ENCODE results near the gene CDKN1A.
"Not testable (repeated sequence)": the region's sequence is repeated elsewhere in the genome, so short reads cannot be mapped to it uniquely, and the experiment has no call there.

The CDKN1A gene

DNA sequence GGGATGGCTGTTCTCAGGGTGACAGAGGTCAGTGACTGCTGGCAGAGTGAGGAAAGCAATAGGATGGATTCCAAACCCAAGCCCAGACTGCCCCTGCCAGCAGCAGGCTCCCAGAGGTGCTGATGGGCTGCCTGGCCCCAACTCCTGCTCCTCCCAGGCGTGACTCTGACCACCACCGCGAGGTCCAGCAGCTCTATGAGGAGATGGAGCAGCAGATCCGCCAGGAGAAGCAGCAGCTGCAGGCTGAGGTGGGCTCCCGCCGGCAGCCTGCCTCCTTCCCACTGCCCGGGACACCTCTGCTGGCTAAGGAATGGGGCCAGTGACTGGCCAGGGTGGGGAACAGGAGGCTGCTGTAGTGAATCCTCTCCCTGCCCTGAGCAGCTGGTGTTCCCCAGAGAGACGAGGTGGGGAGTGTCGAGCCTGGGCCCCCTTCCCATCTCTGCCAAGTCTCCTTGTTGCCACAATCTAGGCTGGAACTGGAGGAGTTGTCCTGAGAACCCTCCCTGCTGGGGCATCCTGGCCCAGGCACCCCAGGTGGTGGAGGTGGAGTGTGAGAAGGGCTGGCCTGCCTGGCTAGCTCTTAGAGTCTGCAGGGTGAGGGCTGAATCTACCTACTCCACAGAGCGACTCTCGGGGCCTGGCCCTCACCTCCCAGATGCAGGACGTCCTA, 39.5 kb downstream of the CDKN1A start:
- ATAC-seq (replicated peaks), result no peak
- peak overlapping the region; percentile 30 to 49 for H3K27ac Mint-ChIP-seq
- peaks cover 3% of the 10 kb centered on the region for H3K36me3 Mint-ChIP-seq (ENCODE audit: insufficient read depth)
- H3K9me3 Mint-ChIP-seq, result no peaks in the 10 kb centered on the region
- H3K27me3 Mint-ChIP-seq, result no peaks in the 10 kb centered on the region
- peaks cover 0 to 5% of the 10 kb centered on the region in 2 donors for H3K4me1 Mint-ChIP-seq (ENCODE audit: low read depth in 2 of 2)
- no peak for DNase-seq
- no peak overlapping the region for H3K4me3 Mint-ChIP-seq

DNA sequence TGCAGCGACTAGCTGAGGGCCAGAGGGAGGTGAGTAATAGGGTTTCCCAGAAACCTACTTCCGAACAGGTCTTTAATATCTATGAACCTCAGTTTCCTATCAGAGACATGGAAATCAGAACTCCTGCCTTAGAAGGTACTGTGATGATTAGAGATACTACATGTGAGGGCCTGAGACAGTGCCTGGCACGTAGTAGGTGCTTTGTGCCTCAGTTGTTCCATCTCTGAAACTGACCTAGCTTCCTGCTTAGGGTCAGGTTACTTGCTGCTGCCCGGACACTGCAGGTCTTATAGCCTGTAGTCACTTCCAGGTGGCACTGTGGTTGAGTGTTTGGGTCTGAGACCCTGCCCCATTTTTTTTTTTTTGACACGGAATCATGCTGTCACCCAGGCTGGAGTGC, 40.0 kb downstream of the CDKN1A start:
- ATAC-seq (replicated peaks) (no peak), DNase-seq (no peak)
- no peaks in the 10 kb centered on the region for H3K27me3 Mint-ChIP-seq
- H3K36me3 Mint-ChIP-seq (ENCODE audit: insufficient read depth), result peaks cover 3% of the 10 kb centered on the region
- peak overlapping the region in 1 of 2 donors; percentile 30 for H3K27ac Mint-ChIP-seq
- peaks cover 0 to 5% of the 10 kb centered on the region in 2 donors for H3K4me1 Mint-ChIP-seq (ENCODE audit: low read depth in 2 of 2)
- H3K9me3 Mint-ChIP-seq, result no peaks in the 10 kb centered on the region
- H3K4me3 Mint-ChIP-seq, result no peak overlapping the region

DNA sequence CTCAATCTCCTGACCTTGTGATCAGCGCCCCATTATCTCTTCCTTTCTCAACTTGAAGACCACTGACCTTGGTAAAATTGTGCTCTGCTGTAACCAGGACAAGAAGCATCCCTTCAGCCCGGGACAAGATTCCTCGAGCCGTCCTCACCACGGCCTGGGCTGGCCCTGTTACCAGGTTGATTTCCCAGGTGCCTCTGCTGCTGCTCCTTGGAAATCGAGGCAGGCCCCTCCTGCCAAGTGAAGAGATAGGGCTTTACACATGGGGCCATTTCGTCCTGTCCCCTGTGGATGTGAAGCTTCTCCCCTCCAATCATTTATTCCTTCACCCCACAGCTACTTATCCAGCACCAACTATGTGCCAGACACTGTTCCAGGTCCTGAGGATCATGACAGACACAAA, 40.6 kb downstream of the CDKN1A start:
- ATAC-seq (replicated peaks), result no peak

DNA sequence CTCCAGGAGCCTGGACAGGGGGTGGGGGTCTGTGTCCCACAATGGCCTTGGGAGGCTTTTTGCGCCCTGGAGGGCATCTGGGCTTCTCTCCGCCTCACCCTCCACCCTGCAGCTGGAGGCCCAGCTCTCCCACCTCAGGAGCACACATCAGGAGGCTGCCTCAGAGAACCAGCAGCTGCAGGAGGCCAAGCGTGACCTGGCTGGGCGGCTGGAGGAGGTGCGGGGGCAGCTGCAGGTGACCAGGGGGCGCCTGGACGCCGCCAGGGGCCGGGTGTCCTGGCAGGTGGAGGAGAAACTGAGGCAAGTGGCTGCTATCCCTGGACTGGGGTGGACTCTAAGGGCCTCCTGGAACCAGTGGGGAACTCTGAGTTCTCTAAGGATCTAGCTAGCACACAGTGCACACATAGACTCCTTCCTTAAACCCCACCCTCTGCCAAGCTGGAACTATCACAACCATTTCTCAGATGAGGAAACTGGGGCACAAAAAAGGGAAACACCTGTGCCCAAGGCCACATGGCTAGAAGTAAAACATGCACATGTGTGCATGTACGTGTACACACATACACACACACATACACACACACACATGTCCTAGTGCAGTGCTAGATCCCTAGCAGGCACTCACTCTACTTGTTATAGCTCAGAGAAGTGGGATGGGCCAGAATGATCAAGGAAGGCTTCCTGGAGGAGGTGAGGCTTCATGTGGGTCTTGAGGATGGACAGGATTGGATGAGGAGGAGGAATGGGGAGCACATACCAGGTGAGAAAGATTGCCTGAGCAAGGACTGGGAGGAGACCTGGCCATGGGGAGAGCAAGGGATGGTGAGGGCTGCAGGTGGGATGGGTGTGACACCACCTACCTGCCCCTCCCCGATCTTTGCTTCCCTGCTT, 42.0 kb downstream of the CDKN1A start:
- Mint-ChIP-seq H3K36me3 (ENCODE audit: insufficient read depth) (peaks cover 3% of the 10 kb centered on the region), H3K27ac (no peak overlapping the region), H3K4me1 (ENCODE audit: low read depth in 2 of 2) (peaks cover 0 to 15% of the 10 kb centered on the region in 2 donors), H3K9me3 (no peaks in the 10 kb centered on the region), H3K27me3 (no peaks in the 10 kb centered on the region), H3K4me3 (no peak overlapping the region)
- ATAC-seq (replicated peaks) (no peak), DNase-seq (no peak)

More for the DNA sequence above, 40.6 kb downstream of the CDKN1A start:
- Mint-ChIP-seq H3K36me3 (ENCODE audit: insufficient read depth) (peaks cover 3% of the 10 kb centered on the region), H3K9me3 (no peaks in the 10 kb centered on the region), H3K27ac (no peak overlapping the region), H3K27me3 (no peaks in the 10 kb centered on the region), H3K4me1 (ENCODE audit: low read depth in 2 of 2) (peaks cover 0 to 5% of the 10 kb centered on the region in 2 donors), H3K4me3 (no peak overlapping the region)
- DNase-seq, result no peak

DNA sequence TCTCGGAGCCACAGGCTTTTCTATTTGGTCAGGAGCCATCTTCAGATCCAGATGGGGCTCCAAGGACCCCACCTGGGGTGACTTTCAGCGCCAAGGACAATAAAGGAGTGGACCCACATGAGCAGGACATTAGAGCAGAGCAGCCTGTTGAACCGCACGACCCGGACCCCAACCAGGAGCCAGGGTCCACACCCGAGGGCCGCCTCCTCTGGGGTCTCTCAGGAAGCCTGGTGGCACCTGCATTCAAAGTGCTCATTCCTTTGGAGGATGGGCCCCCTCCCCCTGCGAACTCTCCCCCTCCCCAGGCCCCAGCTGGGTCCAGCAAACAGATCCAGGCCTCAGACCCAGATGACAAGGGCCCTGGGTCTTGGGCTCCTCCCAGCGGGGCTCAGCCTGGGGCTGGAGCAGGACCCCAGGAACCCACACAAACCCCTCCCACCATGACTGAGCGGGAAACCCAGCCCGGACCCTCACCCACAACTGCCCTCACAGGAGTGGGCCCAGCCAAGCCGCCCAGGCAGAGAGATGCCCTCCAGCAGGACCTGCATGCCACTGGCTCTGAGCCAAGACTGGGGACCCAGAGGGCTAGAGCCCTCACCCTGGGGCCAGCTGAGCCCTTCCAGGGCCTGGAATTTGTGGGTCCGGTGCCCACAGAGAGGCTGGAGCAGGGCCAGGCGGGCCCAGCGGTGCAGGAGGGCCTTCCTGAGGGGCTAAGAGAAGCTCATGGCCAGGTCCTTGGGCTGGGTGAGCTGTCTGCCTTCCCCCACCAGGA, 43.0 kb downstream of the CDKN1A start:
- Mint-ChIP-seq H3K4me3 (no peak overlapping the region), H3K36me3 (ENCODE audit: insufficient read depth) (peaks cover 3% of the 10 kb centered on the region), H3K27ac (no peak overlapping the region), H3K4me1 (ENCODE audit: low read depth in 2 of 2) (peaks cover 0 to 15% of the 10 kb centered on the region in 2 donors), H3K9me3 (no peaks in the 10 kb centered on the region), H3K27me3 (no peaks in the 10 kb centered on the region)
- ATAC-seq (replicated peaks), result no peak
- no peak for DNase-seq

DNA sequence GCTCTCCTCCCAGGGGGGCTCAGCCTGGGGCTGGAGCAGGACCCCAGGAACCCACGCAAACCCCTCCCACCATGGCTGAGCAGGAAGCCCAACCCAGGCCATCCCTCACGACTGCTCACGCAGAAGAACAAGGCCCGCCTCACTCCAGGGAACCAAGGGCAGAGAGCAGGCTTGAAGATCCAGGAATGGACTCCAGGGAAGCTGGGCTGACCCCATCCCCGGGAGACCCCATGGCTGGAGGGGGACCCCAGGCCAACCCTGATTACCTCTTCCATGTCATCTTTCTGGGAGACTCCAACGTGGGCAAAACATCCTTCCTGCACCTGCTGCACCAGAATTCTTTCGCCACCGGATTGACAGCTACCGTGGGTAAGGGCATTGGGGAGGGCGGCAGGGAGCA, 43.9 kb downstream of the CDKN1A start:
- Mint-ChIP-seq H3K36me3 (ENCODE audit: insufficient read depth) (peaks cover 3% of the 10 kb centered on the region), H3K27ac (peak overlapping the region in 1 of 2 donors; percentile 13), H3K27me3 (no peaks in the 10 kb centered on the region), H3K4me1 (ENCODE audit: low read depth in 2 of 2) (peaks cover 2 to 17% of the 10 kb centered on the region in 2 donors), H3K9me3 (no peaks in the 10 kb centered on the region), H3K4me3 (no peak overlapping the region)
- DNase-seq (no peak), ATAC-seq (replicated peaks) (no peak)

DNA sequence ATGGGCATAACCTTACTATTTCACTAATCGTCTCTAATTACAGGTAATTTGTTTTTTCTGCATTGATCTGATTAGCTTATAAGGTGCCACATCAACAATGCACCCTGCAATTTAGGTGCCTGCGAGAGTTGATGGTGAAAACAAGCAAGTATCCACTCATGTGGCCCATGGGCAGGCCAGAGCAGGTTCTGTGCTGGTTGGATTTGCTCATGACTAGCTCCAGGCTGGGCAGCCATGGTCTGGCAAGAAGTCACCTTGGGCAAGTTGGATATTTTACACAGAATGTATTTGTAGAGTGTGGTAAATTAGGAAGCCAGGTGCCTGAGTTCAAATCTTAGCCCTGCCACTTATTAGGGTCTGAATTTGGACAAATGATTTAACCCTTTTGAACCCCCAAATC, 44.4 kb downstream of the CDKN1A start:
- H3K36me3 Mint-ChIP-seq (ENCODE audit: insufficient read depth), result peaks cover 3% of the 10 kb centered on the region
- no peaks in the 10 kb centered on the region for H3K27me3 Mint-ChIP-seq
- H3K4me3 Mint-ChIP-seq, result no peak overlapping the region
- peaks cover 7 to 21% of the 10 kb centered on the region in 2 donors for H3K4me1 Mint-ChIP-seq (ENCODE audit: low read depth in 2 of 2)
- DNase-seq, result no peak
- ATAC-seq (replicated peaks), result no peak
- H3K9me3 Mint-ChIP-seq, result no peaks in the 10 kb centered on the region
- peak overlapping the region in 1 of 2 donors; percentile 13 for H3K27ac Mint-ChIP-seq

DNA sequence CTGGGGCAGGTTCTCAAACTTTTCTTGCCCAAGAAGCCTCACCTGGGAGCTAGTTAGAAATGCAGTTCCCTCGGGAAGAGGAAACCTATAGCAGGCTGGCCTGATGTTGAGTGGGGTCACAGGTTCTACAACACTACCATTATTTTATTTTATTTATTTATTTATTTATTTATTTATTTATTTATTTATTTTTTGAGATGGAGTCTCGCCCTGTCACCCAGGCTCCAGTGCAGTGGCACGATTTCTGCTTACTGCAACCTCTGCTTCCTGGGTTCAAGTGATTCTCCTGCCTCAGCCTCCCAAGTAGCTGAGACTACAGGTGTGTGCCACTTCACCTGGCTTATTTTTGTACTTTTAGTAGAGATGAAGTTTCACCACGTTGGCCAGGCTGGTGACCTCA, 45.5 kb downstream of the CDKN1A start:
- DNase-seq; H3K36me3 Mint-ChIP-seq (ENCODE audit: insufficient read depth); H3K9me3 Mint-ChIP-seq; H3K27ac Mint-ChIP-seq; ATAC-seq (replicated peaks); H3K4me3 Mint-ChIP-seq; H3K27me3 Mint-ChIP-seq: not testable (repeated sequence)
- peaks cover 13 to 25% of the 10 kb centered on the region in 2 donors for H3K4me1 Mint-ChIP-seq (ENCODE audit: low read depth in 2 of 2)

DNA sequence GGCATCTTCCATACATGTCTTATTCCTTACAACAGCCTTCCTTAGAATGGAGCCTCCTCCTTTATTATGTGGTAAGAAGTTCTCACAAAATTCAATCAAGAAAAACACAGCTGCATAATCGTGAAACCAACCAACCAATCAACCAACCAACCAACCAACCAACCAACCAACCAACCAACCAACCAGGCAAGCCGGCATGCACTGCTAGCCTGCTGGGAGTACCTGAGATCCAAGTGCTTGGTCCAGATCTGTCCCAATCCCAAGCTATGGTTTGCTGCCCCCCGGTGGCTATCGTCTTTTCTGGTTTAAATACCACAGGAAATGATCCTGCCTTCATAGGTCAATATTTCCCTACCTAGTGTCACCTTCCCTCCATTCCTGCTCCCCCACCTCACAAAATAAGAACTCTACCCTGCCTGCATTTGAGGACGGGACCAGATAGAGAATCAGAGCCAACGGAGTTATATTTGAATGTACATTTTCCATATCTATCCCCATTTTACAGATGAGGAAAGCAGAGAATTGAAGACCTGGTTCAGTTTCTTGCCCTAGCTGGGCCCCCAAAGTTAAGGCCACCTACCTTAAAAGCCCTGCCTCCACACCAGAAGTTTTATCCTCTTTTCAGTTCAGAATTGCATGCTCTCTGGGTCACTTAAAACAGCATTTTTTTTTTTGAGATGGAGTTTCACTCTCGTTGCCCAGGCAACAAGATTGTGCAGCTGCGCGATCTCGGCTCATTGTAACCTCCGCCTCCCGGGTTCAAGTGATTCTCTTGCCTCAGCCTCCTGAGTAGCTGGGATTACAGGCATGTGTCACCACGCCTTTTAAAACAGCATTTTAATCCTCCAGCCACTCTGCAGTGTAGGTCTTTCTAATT, 46.2 kb downstream of the CDKN1A start:
- DNase-seq (peak in 2 of 3 experiments; percentile 15 to 18), ATAC-seq (replicated peaks) (no peak)
- no peak overlapping the region for H3K27ac Mint-ChIP-seq
- no peak overlapping the region for H3K4me3 Mint-ChIP-seq
- H3K4me1 Mint-ChIP-seq (ENCODE audit: low read depth in 2 of 2), result peaks cover 13 to 21% of the 10 kb centered on the region in 2 donors
- no peaks in the 10 kb centered on the region for H3K9me3 Mint-ChIP-seq
- H3K27me3 Mint-ChIP-seq, result no peaks in the 10 kb centered on the region
- peaks cover 3% of the 10 kb centered on the region for H3K36me3 Mint-ChIP-seq (ENCODE audit: insufficient read depth)

DNA sequence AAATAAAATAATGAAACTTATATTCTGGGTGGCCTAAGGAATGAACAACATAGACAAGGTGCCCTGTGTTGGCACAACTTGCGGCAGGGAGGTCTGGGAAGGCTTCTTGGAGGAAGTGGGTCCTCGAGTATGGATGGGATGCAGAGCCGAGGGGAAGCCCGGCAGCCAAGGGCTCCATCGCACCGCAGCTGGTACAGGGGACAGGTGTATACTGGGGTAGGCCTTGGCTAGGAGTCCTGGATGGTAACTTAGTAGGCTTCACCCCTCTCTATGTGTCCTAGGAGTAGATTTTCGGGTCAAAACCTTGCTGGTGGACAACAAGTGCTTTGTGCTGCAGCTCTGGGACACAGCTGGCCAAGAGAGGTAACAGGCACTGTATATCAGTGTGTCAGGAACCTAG, 47.1 kb downstream of the CDKN1A start:
- Mint-ChIP-seq H3K4me3 (no peak overlapping the region), H3K36me3 (ENCODE audit: insufficient read depth) (peaks cover 3% of the 10 kb centered on the region), H3K9me3 (no peaks in the 10 kb centered on the region), H3K27me3 (no peaks in the 10 kb centered on the region), H3K4me1 (ENCODE audit: low read depth in 2 of 2) (peaks cover 13 to 21% of the 10 kb centered on the region in 2 donors), H3K27ac (no peak overlapping the region)
- ATAC-seq (replicated peaks) (no peak), DNase-seq (no peak)

DNA sequence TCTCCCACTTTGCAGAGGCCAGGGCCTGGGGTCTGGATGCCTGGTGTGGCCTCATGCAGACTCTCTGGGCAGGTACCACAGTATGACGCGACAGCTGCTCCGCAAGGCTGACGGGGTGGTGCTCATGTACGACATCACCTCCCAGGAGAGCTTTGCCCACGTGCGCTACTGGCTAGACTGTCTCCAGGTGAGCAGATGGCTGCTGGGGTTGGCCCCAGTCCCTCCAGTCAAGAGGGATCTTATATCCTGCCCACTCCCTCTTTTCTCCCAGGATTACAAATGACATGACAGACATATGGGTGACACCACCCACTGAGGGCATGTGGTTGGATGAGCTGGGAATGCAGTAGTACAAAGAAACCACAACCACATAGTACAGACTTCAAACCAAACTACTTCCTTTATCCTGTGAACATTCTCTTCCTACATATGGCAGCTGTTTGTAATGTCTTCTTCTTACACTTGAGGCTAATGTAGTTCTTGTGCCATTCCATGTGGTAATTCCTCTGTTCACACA, 49.0 kb downstream of the CDKN1A start:
- Mint-ChIP-seq H3K4me1 (ENCODE audit: low read depth in 2 of 2) (peaks cover 13 to 21% of the 10 kb centered on the region in 2 donors), H3K9me3 (no peaks in the 10 kb centered on the region), H3K4me3 (no peak overlapping the region), H3K27ac (peak overlapping the region in 1 of 2 donors; percentile 41), H3K36me3 (ENCODE audit: insufficient read depth) (no peaks in the 10 kb centered on the region), H3K27me3 (no peaks in the 10 kb centered on the region)
- ATAC-seq (replicated peaks) (peak; percentile 22), DNase-seq (no peak)

DNA sequence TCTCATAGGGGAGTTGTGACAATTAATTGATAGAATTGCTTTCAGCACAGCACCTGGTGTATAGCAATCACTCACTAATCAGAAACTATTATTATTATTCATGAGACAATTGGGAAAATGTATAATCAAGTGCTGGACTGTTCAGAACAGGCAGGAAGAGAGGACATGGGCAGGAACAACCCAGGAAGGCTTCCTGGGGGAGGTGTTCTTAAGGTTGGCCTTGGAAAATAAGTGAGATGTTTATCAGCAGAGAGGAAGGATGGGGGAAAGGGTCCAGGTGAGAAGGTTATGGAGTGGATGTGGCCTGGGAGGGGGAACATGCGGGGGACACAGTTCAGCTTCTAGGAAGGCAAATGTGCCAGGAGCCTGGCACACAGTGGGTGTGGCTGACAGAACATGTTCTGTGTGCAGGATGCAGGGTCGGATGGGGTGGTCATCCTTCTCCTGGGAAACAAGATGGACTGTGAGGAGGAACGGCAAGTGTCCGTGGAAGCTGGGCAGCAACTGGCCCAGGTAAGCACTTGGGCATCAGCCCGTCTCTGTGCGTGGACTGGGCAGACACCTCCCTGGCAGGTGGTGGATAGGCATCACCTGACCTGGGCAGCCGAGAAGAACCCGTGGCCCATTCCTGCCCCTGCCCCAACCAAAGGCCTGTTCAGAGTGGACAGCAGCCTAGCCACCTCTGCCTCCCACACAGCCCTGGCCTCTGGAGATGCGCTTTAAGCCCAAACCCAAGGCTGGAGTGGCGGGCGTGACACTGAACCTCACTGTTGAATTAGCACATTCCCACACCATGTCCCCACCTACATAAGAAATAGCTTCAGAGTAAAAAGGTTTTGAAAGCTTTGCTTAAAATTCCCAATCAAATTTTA, 50.0 kb downstream of the CDKN1A start:
- DNase-seq (no peak), ATAC-seq (replicated peaks) (no peak)
- Mint-ChIP-seq H3K27ac (peak overlapping the region in 1 of 2 donors; percentile 74), H3K27me3 (no peaks in the 10 kb centered on the region), H3K4me1 (ENCODE audit: low read depth in 2 of 2) (peaks cover 13 to 21% of the 10 kb centered on the region in 2 donors), H3K9me3 (no peaks in the 10 kb centered on the region), H3K36me3 (ENCODE audit: insufficient read depth) (no peaks in the 10 kb centered on the region), H3K4me3 (no peak overlapping the region)
